GM21723 (cell line): Measurements from ENCODE around the gene SUFU.
"Not testable (repeated sequence)": the region's sequence is repeated elsewhere in the genome, so short reads cannot be mapped to it uniquely, and the experiment has no call there.

ENCODE experiments used
- ATAC-seq: cut with Tn5 transposase; IDR thresholded peaks from one replicate; pipeline ENCODE4 v1.9.1; 2021; ENCODE audit warnings: mild to moderate bottlenecking, moderate library complexity; ENCODE audit not compliant: unreplicated experiment

Gene SUFU

GRCh38 chr10:102511583-102512274 lies 8.0 kb downstream of the SUFU start:
- ATAC-seq: peak; percentile 84

GRCh38 chr10:102514487-102515311 lies 10.9 kb downstream of the SUFU start:
- no peak for ATAC-seq

- no peak for ATAC-seq
These were observed 12.0 kb downstream of the SUFU start for GRCh38 chr10:102515724-102516123.

GRCh38 chr10:102517553-102517952 lies 13.8 kb downstream of the SUFU start:
- no peak for ATAC-seq

- ATAC-seq: no peak
These were observed 15.6 kb downstream of the SUFU start for GRCh38 chr10:102519246-102519825.

- ATAC-seq: no peak
These were observed 19.1 kb downstream of the SUFU start for GRCh38 chr10:102522874-102523249.

GRCh38 chr10:102523250-102524029 lies 19.7 kb downstream of the SUFU start:
- no peak for ATAC-seq

GRCh38 chr10:102524746-102525145 lies 21.0 kb downstream of the SUFU start:
- ATAC-seq: no peak

GRCh38 chr10:102527546-102527945 lies 23.8 kb downstream of the SUFU start:
- ATAC-seq: no peak

- ATAC-seq: no peak
These were observed 30.6 kb downstream of the SUFU start for GRCh38 chr10:102534333-102534732.

- not testable (repeated sequence) for ATAC-seq
These were observed 31.2 kb downstream of the SUFU start for GRCh38 chr10:102534966-102535365.

- no peak for ATAC-seq
These were observed 31.8 kb downstream of the SUFU start for GRCh38 chr10:102535481-102536147.

- peak; percentile 67 for ATAC-seq
These were observed 33.6 kb downstream of the SUFU start for GRCh38 chr10:102537367-102537766.

- no peak for ATAC-seq
These were observed 34.2 kb downstream of the SUFU start for GRCh38 chr10:102537948-102538347.

GRCh38 chr10:102538811-102539210 lies 35.0 kb downstream of the SUFU start:
- no peak for ATAC-seq

GRCh38 chr10:102540023-102540422 lies 36.3 kb downstream of the SUFU start:
- no peak for ATAC-seq

GRCh38 chr10:102542800-102543418 lies 39.1 kb downstream of the SUFU start:
- ATAC-seq: no peak

- ATAC-seq: no peak
These were observed 41.6 kb downstream of the SUFU start for GRCh38 chr10:102545265-102545871.

GRCh38 chr10:102545997-102546396 lies 42.2 kb downstream of the SUFU start:
- no peak for ATAC-seq
